NCI-H2227 (cell line): ENCODE measurements around the gene ITPK1.
A peak's percentile ranks its signal among the peaks of the same experiment; 100 is the strongest.

Experiments used
- DNase-seq: peaks from one replicate; lab custom pipeline; 2025; ENCODE audit not compliant: unreplicated experiment; lab: John Stamatoyannopoulos, UW

Gene ITPK1

DNA sequence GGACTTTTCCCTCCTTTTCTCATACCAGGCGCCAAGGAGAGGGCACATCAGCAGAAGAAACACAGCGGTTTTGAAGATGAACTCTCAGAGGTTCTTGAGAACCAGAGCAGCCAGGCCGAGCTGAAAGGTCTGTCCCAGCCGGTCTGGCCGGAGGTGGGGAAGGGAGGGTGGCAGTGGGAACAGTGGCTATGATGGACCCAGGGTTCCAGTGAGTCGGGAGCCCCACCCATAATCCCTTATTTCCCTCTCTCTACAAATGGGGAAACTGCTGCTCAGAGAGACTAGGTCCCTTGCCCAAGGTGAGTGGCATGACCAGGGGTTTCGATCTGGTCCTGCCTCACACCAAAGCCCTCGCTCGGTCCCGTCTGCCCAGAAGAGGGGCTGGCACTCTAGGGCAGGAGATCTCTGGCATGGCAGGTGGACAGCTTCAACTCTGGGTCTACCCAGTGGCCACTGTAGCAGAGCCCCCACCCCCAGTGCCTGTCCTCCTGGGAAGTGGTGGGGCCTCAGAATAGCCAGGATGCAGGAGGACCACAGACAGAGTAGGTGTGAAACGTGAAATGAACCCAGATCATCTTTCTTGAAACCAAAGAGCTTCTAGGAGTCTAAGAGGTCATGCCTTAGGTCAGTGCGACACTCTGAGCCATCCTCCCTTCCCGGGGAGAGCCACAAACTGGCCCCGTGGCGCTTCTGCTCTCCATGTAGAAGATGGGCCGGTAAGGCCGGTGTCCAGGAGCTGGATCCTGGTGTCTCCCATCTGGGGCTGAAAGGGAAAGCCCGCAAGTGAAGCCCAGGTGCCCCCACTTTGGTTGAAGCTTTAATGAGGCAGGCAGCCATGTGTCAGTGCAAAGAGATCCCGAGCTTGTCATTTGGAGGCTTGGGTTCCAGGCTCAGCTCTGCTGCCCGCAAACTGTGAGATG is 185.8 kb downstream of the ITPK1 start:
- DNase-seq: no peak

DNA sequence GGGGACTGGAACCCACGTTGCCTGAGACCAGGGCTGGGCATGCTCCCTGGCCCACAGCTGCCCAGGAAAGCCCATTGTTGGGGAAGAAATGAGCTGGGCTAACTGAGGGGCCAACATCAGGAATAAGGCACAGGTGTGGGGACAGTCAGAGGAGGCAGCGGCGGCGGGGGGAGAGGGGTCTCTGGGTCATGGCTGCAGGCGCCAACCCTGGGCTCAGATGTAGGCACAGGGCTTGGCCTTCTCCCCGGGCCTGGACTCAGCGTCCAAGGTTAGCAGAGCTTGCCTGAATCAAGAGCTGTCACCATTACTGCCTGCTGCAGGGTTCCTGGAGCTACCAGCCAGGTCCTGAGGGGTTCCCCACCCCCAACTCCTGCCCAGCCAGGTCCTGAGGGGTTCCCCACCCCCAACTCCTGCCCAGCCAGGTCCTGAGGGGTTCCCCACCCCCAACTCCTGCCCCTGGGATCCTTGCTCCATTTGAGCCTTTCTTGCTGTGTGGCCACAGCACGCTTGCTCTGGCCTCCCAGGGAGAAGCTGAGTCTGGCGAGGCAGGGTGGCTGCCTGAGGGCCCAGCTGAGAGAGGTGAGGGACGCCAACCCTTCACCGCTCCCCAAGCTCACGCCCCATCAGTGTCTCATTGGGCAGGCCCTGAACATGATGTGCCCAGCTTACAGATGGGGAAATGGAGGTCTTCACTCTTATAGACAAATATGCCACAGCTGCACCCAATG is 186.6 kb downstream of the ITPK1 start:
- no peak for DNase-seq

DNA sequence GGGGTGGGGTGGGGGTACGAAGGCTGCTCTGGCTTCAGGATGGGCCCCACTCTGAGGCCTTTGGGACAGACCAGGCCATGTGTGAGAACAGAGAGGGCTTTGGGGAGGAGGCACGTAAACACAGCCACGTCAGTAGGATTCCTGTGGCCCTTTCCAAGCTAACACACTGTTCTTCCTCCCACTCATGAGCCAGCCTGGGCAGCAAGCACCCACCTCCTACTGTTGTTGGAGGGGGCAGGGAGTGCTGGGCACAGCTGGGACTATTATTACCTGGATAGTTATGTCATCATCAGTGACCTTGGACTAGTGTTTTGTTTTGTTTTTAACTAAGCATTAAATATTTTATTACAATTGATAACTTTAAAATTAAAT is 187.5 kb downstream of the ITPK1 start:
- DNase-seq: no peak

DNA sequence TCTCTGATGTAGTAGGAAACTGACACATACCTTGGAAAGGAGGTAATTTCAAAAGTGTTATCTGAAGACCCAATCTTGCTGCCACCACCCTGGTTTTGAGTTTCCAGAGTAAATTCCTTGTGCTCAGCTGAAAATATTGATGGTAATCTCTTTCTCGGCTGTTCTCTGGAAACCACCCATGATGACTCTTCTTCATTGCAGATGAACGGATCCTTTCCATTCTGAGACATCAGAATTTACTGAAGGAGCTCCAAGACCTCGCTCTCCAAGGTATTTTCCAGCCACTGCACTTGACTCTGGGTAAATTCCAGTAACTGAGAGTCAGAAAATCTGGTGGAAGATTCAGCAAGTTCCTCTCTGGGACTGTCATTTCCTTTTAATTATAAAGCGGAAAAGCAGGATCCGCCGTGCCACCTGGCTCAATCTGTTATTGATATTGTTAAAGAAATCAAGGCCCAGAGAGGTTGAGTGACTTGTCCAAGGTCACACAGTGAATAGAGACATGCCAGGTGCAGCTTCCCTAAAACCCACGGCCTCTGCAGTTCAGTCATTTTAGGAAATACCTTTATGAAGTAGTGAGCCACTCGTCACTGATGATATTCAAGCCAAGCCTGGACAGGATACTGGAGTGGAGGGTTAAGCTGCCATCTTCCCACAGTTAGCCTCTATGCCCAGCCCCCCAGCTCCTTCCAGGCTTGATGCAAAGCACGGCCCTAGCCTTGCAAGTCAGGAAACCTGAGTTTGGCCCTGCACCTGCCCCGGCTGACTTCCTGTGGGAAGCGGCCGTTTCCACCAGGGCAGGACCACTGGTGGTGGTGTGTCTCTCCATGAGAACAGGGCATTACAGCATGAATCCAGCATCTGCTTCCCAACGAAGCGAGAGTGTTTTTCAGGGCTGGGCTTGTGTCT is 188.1 kb downstream of the ITPK1 start:
- no peak for DNase-seq

DNA sequence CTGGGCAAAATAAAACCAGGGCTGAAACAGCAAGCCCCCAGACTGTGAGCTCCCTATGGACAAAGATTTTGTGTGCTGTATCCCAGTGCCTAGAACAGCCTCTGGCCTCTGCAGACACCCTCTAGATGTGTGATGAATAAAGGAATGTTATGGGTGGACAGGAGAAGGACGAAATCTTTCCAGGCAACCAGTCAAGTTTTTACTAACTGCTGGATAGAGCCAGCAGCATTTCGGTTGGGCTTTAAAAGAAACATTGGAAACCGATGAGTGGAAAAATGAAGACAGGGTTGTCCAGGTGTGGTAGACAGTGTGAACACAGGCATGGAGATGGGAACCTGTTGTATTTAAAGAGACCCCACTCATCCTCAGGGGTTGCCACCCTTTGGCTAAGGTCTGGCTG is 188.8 kb downstream of the ITPK1 start:
- no peak for DNase-seq

DNA sequence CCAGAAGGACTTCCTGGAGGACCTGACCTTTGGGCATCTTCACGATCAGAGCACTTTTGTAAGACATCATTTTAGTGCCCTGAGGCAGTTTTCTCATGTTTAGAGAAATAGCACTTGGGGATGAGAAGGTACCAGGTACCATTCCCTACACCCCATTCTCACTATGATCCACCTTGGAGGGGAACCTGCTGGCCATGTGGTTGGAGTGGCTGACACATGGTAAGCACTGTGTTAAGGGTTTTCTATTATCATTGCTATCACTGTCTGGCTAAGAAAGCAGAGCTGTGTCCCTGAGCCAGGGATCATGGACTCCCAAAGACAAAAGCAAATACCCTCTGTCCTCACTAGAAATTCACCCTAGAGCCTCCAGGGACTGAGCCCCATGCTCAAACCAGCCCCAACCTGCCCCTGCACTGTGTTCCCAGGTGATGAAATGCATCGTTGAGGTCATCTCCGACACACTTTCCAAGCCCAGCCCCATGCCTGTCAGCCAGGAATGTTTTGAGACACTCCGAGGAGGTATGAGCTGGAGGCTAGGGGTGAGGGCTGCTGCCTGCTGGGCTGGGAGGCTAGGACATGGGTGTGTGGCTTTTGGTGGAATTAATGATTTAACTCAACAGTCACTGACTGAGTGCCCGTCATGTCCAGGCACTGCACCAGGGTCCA is 189.4 kb downstream of the ITPK1 start:
- no peak for DNase-seq

DNA sequence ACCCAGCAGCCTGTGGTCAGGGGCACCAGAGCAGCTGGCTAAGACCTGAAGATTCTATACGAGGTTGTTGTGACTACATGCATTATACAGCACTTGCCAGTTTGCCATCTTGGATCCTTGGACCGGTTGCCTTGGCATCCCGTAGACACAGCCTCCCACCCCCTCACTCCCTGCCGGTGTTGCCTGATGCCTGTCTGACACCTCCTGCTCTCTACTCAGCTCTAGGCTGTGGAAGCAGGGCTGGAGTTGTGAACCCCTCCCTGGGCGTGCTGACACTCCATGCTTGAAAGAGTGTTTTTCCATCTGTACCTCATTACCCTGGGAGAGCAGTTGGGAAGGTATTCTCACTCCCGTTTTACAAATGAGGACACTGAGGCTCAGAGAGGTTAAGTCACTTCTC is 190.3 kb downstream of the ITPK1 start:
- DNase-seq: no peak

DNA sequence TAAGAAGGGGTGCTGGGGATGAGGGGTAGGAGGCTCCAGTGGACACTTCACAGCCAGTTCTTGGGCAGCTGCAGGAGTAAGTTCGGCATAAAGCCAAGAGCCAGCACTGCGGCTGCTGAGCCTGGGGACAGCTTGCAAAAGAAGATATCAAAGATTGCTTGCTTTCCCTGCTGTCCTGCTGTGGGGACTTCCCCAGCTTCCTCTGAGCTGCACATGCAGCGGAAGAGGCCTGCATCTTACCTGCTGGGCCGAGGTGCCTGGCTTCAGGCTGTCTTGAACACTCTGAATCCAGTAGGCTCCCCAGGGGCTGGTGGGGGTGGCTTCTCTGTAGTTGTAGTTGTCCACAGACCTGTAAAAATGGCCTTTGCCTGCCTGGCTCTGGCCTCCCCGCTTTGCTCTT is 191.5 kb downstream of the ITPK1 start:
- peak; percentile 14 for DNase-seq

DNA sequence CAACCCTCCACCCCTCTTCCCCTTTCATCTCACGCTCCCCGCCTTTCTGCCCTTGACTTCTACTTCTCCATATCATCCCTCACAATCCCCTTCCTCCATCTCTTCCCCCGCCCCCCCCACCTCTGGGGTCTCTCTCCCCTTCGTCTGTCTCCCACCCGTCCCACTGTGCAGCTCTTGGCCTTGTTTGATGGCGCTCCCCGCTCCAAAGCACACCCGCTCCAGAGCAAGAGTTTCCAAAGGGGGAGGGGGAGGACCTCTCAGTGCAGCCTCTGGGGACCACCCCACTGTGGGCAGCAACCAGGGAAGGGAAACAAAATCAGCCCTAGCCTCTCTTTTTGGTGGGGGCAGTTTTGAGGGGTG is 192.0 kb downstream of the ITPK1 start:
- no peak for DNase-seq

DNA sequence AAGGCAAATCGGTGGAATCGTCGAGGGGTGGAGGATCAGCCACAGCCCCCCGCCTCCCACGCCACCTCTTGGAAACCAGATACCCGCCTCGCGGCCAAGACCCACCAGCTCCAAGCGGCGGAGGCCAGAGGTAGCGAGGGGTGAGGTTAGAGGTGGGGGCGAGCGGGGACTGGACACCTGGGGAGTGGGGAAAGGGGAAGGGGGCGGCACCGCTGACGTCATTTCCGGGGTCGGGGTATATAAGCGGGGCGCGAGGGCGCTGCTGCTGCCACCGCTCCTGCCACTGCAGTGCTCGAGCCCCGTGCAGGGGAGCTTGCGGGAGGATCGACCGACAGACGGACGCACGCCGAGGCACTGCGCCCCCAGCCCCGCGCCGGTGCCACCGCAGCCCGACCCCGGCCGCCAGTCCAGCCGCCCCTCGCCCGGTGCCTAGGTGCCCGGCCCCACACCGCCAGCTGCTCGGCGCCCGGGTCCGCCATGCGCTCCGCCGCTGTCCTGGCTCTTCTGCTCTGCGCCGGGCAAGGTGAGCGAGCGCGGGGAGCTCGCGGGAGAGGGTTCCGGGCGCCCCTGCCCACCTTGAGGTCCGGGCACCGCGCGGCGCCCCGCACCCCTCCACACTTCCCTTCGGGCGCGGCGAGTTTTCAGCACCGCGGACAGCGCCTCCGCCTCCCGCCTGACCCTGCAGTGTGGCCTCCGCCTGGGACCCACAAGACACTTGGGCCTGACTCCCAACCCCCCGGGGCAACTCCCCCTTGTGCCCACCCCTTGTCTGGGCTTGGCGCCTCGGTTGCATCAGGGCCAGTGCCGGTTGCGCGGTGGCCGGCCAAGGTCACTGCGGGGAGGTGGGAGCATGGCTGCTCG is 192.6 kb downstream of the ITPK1 start, which contains the start of gene CHGA:
CHGA (plus strand) TSS at position 268 of the 861 bp plus-strand sequence; CDS start at position 478, 210 bp downstream.
- peak; percentile 64 for DNase-seq

DNA sequence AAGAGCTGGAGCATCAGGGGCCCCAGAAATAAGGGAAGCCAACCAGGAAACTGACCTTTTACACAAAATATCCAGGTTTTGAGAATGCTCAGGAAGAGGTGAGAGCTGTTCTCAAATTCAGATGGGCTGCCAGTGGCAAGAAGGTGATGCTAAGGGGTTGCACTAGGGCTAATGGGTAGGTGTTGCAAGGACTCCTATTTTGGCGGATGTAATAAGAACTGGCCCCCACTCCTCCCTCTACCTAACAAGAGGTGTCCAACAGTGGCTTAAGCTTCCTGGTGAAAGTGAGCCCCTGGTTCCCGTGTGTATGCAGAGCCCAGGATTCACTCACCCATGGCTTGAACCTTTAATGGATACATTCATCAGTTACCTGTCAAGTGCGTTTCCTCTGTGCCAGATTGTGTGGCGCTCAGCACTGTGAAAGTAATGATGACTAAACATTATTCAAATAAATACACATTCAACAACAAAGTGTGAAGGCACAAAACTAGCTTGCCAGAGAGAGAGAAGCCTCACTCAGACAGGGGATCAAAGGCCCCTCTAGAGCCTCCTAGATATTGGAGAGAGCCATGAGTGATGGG is 193.5 kb downstream of the ITPK1 start:
- no peak for DNase-seq

DNA sequence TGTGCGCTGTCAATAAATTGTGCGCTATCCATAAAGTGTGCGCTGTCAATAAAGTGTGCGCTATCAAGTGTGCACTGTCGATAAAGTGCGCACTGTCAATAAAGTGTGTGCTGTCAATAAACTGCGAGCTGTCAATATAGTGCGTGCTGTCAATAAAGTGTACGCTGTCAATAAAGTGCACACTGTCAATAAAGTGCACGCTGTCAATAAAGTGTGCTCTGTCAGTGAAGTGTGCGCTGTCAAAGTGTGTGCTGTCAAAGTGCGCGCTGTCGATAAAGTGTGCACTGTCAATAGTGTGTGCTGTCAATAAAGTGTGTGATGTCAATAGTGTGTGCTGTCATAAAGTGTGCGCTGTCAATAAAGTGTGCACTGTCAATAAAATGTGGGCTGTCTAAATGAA is 195.7 kb downstream of the ITPK1 start:
- no peak for DNase-seq

DNA sequence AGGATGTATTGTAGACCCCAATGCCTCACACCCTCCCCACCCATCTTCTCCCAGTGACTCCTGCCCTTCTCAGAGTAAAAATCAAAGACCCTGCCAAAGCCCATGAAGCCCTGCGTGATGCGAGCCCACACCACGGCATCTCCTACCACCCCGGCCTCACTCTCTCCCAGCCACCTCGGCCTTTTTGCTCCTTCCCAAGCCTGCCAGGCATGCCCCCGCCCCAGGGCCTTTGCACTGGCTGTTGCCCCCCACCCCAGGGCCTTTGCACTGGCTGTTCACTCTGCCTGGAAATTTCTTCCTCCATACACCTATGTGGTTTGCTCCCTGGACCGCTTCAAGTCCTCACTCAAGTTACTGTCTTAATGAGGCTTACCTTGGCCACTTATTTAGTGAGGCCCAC is 197.8 kb downstream of the ITPK1 start:
- no peak for DNase-seq

DNA sequence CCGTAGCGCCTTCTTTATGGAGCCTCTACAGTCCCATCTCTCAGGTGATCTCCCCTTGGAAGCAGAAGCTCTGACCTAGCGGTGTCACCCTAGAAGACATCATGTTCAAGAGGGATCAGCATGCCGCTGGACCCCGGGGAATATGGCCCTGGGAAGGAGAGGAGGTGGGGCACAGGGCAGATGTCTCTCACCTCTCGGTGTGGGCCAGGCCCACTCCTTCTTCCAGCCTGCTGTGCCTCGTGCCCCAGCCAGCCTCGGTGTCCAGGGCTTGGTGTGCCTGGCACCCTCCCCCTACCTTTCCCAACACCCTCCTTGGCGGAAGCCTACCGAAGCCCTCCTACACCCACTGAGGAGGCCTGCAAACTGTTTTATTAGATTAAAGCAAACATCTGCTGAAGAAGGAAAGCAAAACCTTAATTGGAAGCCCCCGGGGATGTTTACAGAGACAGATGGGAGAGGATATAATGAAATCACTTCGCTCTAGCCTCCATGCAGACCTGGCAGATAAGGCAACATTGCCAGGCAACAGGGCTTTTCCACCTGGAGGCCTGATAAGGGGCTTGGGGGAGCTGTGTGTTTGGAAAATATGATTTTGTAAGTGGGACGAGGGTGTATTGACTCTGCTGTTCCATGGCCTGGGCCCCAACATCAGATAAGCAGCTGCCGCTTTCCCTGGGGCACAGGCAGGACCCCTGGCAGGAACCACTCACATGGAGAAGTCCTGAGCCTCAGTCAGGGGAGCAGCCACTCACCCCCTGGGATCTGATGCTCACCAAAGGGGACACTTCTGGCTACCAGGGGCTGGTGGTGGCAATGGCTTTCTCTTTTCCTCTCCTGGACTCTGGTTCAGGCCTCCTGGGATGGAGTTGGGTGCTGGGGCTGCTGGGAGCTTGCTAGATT is 198.4 kb downstream of the ITPK1 start:
- no peak for DNase-seq

DNA sequence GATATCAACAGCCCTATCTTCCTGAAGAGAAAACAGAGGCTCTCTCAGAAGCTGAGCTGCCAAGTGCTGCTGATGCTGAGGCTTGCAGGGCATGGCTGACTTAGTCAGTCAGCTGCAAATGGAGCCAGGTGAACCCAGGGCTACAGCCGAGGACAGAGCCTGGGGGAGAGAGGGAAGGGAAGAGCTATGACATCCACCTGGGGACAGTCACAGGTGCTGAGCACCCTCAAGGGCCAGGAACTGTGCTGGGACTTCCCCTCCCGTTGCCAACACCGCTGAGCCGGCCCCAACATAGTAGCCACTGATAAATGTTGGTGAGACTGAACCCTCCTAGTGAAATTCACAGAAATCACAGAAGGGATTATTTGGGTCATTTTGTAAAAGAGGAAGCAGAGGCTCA is 199.5 kb downstream of the ITPK1 start:
- DNase-seq: no peak

DNA sequence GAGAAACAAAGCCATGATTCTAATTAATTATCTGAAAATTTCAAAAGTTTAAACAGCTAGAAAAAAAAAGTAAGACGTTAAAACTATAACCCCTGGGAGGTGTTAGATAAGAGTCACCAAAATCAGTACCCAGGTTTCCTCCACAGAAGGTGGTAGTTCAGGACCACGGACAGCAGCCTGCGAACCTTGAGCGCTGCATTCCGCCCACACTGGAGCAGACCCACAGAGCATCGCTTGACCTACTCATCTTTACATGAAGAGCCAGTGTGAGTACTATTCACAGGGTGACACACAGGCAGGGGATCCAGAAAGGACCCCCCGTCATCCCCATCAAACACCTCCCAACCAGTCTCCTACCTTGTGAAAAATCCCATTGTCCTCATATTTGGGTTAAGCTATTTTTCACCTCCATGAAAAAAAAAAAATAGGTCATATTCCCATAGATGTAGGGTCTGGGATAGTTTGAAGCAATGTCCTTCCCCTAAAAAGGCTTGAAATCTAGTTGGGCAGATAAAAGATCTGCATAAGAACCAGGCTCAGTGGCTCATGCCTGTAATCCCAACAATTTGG is 201.6 kb downstream of the ITPK1 start:
- DNase-seq: no peak

DNA sequence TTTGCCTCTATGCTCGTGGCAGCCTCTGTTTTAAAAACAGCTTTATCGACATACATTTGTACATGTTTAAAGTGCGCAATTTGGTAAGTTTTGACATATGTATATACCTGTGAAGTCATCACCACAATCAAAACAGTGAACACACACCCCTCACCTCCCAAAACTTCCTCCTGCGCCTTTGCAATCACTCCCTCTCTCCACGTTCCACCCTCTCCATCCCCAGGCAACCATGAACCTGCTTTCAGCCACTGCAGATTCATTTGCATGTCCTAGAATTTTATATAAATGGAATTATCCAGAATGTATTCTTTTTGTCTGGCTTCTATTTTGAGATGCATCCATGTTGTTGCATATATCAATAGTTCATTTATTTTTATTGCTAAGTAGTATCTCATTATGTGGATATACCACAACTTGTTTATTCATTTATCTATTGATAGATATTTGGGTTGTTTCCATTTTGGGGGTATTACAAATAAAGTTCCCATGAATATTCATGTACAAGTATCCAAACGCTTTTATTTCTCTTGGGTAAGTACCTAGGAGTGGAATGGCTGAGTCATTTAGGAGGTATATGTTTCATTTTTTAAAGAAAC is 208.3 kb downstream of the ITPK1 start:
- DNase-seq: no peak

DNA sequence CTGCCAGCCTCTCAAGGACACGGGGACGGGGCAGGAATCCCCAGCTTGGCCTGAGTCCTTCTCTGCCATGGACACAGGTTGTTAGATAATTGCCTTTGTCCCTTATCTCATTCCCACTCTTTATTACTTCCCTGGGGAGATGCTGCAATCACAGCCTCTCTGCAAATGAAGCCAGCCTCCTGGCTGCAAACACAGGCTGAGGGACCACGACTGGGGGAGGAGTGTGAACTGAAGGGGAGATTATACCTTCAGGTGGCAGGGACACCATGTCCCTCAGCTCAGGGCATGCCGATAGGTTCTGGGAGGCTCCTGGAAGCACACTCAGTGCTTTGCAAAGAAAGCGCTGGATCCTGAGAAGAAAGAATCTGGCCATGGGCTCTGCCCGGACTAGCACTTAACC is 208.9 kb downstream of the ITPK1 start:
- DNase-seq: peak; percentile 16
